Effector CD8-positive, alpha-beta T cell (primary cell): Measurements from ENCODE around the gene ACSM2B.
"Not testable (repeated sequence)": the region's sequence is repeated elsewhere in the genome, so short reads cannot be mapped to it uniquely, and the experiment has no call there.

Source experiments
- DNase-seq: peaks from one replicate; lab custom pipeline; 2025; lab: John Stamatoyannopoulos, UW
- total RNA-seq, 4 experiments: gene quantifications; one replicate each; lab custom pipeline; 2026; lab: John Stamatoyannopoulos, UW

ACSM2B gene, protein sequence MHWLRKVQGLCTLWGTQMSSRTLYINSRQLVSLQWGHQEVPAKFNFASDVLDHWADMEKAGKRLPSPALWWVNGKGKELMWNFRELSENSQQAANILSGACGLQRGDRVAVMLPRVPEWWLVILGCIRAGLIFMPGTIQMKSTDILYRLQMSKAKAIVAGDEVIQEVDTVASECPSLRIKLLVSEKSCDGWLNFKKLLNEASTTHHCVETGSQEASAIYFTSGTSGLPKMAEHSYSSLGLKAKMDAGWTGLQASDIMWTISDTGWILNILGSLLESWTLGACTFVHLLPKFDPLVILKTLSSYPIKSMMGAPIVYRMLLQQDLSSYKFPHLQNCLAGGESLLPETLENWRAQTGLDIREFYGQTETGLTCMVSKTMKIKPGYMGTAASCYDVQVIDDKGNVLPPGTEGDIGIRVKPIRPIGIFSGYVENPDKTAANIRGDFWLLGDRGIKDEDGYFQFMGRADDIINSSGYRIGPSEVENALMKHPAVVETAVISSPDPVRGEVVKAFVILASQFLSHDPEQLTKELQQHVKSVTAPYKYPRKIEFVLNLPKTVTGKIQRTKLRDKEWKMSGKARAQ
- total RNA-seq, result 0 reads per million in 4 experiments

DNA sequence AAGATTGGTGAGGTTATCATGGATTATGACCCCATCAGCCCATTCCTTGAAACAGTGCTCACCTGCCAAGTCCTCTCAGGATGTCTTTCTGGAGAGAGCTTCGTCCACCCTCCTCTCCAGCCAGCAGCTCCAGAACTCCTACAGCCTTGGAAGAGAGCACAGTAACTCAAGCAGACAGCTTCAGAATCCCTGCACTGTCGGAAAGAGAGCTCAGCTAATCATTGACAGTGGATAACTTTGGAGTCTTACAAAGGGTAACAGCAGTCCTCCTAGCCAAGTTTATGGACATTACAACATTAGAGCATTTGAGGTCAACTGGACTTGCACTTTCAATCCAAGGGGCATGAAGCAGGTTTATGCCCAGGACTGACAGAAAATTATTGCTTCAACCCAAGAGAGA lies at the start of gene ACSM2B:
Gene ACSM2B (minus strand): TSS at position 223 of the 400 bp plus-strand sequence. CDS start 11,522 bp downstream, outside the sequence.
- not testable (repeated sequence) for DNase-seq

DNA sequence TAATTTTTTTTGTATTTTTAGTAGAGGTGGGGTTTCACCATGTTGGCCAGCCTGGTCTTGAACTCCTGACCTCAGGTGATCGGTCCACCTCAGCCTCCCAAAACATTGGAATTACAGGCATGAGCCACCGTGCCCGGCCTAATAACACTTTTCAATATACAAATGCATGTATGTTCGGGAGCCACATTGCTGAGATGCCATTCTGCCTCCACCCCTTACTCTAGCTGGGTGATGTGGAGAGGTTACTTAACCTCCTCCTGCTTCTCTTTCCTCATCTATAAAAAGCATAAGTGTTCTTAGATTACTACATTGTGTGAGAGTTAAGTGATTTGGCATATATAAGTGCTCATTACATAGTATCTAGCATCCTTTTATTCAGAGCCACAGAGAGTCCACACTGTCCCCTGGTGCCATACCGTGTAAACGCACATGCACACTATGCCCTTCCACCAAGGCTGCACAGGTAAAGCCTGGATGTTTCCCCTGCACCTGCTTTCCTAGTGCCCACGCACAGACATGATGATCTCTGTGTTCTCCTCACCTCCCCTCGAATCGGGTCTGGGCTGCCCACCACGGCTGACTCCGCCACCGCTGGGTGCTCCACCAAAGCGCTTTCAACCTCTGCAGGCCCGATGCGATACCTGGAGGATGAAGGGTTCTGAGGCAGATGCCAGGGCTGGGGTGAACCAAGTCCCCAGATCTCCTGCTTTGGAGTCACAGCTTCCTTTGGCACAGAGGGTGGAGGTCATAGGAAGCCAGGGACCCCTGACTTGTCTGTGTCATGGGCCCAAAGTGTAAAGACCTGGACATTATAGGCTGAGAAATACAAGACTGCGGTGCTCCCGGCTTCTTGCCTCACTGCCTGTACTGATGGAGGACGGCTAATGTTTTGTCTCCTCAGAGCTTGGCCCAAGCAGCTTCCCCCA lies 49.0 kb upstream of the ACSM2B start:
- no peak for DNase-seq

DNA sequence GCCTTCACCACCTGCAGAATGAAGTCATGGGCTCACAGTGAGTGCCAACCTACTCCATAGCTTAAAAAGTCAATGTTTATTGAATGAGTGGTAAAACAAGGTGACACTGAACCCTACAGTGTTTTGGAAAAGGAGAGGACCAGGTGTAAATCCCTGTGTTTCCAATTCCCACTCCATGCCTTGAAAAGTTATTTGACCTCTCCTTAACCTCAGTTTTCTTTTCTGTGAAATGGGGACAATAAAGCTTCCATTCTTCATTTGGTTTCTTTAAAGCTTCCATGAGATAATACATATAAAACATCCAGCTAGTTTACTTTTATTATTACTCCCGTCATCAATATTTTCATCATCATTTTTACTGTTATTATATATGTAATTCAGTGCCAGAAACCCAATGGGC lies 48.0 kb upstream of the ACSM2B start:
- DNase-seq, result no peak

DNA sequence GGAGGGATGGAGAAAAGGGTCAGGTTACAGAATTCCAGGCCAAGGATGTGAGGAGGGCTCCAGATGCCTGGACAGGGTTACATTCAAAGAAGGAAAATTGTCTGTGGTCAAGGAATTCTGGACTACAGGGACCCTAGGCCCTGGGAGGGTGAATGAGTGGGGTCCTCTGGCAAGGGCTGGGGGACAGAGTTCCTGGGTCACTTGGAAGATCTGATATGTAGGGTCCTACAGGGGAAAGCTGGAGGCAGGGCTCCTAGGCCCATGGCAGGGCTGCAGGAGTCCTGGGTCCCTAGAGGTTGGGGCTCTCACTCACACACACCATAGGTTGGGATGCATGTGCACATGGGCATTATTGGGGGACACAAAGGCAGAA lies 46.3 kb upstream of the ACSM2B start:
- no peak for DNase-seq

DNA sequence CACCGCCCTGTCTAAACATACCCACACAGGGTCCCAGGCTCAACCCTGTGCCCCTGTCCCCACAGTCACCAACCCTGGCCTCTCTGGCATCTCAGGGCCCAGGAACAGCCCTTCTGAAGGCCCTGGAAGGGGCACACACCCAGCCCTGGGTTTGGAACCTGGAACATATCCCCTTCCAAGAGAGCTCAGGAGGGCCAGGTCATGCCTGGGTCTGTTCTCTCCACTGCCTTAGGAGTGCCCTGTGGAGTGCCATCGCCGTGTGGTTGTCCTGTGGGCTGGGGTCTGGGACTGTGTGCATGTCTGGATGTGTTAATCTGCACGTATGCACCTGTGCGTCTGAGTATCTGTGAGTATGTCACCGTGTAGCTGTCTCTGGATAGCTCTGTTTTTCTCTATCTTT lies 45.2 kb upstream of the ACSM2B start:
- DNase-seq, result no peak

DNA sequence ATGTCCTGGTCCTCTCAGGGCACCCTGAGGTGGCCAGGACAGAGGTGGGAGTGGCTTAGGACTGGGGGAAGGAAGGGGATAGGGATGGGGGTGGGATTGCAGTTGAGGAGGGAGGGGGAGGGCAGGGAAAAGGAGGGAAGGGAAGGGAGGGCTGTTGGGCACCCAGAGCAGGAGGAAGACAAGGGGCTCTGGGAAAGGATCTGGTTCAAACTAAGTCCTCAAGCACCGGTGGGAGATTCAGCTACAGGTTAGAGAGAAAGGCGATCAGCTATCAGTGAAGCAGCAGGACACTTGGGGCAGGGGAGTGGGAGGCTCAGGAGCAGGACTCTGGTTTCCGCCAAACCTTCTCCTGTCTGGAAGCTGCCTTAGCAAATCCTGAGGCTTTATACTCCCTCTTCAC lies 44.6 kb upstream of the ACSM2B start:
- no peak for DNase-seq

DNA sequence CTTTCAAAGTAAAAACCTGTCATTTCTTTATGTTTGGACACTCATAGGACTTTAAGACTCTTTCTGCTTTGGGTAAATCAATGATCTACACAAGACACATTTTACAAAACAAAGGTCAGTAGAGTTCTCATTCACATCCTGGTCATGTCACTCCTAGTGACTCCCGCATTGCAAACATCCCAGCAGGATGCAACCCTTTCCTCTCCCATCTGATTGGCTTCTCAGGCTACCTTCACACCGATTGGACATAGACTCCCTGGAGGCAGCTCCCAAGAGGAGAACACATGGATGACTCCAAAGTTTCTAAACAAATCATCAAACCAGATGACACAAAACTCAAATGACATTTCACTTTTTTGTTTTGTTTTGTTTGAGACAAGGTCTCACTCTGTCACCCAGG lies 43.8 kb upstream of the ACSM2B start:
- DNase-seq, result no peak

DNA sequence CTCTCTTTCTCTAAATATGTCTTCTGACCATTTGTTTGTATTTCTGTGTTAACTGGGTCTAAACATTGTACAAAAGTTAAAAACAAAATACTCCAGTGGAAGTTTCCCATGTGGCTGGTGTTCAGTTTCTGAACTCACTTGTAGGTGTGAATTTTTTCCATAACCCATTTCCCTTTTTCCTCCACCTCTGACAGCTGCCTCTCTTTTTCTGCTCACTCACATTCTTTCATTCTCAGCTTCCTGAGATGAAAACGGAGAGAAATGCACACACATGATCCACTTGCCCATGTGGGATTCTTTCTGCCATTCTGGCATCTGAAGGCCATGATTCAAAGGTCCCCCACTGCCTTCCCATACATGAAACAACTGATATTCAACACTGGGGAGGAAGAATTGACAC lies 41.1 kb upstream of the ACSM2B start:
- DNase-seq, result no peak

DNA sequence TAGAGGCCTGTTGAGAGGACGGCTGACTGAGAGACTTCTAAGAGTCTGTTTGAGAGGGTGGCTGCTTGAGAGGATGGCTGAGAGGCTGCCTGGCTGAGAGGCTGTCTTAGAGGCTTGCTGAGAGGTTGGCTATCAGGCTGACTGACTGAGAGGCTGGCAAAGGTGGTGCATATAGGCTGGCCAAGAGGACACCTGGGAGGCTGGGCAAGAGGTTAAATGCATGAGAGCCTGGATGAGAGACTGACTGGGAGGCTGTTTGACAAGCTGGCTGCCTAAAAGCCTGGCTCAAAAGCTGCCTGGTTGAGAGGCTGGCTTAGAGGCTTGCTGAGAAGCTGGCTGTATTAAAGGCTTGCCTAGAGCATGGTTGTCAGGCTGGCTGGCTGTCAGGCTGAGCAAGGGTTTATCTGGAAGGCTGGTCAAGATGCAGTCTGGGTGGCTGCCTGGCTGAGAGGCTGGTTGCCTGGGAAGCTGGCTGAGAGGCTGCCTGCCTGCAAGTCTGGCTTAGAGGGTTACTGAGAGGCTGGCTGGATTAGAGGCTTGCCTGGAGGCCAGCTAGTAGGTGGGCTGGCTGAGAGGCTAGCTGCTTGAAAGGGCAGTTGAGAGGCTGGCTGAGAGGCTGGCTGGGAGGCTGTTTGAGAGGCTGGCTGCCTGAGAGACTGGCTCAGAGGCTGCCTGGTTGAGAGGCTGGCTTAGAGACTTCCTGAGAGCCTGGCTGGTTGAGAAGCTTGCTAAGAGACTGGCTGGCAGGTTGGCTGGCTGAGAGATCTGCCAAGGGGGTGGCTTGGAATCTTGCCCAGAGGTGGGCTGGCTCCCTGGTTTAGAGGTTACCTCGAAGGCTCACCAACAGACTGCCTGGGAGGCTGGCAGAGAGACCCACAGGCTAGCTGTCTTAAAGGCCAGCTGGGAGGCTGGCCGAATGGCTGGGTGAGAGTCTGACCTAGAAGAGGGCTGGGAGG lies 38.3 kb upstream of the ACSM2B start:
- no peak for DNase-seq

DNA sequence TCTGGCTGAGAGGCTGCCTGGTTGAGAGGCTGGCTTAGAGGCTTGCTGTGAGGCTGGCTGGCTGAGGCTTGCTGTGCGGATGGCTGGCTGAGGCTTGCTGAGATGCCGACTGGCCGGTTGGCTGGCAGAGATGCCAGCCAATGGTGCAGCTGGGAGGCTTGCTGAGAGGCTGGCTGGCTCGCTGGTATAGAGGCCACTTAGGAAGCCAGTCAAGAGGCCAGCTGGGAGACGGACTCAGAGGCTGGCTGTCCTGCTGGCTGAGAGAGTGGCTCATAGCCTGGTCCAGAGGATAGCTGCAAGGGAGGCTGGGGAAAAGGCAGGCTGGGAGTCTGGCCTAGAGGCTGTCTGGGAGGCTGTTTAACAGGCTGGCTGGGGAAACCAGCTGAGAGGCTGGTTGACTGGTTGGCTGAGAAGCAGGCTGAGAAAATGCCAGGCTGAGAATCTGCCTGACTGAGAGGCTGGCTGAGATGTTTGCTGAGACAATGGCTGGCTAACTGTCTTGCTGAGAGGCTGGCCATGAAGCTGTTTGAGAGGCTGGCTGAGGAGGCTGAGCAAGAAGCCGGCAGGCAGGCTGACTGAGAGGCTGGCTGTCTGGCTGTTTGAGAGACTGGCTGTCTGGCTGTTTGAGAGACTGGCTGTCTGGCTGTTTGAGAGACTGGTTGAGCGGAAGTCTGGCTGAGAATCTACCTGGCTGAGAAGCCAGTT lies 37.5 kb upstream of the ACSM2B start:
- no peak for DNase-seq

DNA sequence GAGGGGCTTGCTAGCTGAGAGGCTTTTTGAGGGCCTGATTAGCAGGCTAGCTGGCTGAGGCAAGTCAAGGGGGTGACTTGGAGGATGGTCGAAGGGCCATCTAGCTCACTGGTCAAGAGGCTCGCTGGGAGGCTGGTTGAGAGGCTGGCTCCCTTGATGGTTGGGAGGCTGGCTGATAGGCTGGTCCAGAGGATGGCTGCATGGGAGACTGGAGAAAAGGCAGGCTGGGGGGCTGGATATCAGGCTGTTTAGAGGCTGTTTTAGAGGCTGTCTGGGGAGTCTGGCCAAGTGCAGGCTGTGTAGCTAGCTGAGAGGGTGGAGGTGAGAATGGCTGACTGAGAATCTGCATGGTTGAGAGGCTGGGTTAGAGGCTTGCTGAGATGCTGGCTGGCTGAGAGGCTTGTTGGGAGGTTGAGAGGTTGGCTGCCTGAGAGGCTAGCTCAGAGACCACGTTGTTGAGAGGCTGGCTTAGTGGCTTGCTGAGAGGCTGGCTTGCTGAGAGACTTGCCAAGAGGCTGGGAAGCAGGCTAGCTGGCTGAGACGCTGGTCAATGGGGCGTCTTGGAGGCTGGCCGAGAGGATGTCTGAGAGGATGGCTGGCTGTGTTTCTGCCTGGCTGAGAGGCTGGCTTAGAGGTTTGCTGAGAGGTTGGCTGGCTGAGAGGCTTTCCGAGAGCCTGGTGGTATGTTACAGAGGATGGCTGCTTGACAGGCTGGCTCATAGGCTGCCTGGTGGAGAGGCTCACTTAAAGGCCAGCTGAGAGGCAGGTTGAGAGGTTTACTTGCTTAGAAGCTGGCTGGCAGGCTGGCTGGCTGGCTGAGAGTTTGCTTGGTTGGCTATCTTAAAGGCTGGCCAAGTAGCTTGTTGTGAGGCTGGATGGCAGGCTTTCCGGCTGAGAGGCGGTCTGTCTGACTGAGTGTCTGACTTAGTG lies 36.6 kb upstream of the ACSM2B start:
- DNase-seq, result no peak

DNA sequence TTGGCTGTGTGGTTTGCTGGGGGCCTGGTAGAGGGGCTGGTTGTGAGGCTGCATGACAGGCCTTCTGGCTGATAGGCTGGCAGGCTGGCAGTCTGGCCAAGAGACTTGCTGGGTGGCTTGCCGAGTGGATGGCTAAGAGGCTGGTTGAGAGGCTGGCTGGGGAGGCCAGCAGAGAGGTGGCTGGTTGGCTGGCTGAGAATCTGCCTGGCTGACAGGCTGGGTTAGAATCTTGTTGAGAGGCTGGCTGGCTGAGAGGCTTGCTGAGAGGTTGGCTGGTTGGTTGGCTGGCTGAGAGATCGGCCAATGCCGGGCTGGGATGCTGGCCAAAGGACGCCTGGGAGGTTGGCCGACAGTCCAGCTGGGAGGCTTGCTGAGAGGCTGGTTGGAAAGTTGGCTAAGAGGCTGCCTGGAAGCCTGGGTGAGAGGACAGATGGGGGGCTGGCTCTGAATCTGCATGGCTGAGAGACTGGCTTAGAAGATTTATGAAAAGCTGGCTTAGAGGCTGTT lies 35.9 kb upstream of the ACSM2B start:
- DNase-seq, result no peak

DNA sequence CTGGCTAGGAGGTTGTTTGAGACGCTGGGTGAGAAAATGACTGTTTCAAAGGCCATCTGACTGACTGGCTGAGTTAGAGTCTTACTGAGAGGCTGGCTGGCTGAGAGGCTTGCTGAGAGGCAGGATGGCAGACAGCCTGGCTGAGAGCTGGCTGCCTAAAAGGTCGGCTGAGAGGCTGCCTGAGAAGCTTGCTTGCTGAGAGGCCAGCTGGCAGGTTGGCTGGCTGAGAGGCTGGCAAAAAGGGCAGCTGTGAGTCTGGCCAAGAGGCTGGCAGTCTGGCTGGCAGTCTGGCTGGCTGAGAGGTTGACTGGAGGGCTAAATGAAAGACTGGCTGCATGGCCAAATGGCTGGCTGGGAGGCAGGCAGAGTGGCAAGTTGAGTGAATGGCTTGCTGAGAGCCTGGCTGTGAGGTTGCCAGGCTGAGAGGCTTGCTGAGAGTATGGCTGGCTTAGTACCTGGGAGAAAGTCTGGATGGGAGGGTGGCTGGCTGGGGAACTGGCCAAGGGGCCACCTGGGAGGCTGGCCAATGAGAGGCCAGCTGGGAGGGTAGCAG lies 35.3 kb upstream of the ACSM2B start:
- DNase-seq, result no peak

DNA sequence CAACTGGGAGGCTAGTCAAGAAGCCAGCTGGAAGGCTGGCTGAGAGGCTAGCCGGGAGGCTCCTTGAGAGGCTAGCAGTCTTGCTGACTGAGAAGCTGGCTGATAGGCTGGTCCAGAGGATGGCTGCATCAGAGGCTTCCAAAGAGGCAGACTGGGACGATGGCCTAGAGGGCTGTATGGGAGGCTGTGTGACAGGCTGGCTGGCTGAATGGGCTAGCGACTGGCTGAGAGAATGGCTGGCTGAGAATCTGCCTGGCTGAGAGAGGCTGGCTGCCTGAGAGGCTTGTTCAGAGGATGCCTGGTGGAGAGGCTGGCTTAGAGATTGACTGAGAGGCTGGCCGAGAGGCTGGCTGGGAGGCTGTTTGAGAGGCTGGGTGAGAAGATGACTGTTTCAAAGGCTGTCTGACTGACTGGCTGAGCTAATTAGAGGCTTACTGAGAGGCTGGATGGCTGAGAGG lies 34.8 kb upstream of the ACSM2B start:
- DNase-seq, result no peak

DNA sequence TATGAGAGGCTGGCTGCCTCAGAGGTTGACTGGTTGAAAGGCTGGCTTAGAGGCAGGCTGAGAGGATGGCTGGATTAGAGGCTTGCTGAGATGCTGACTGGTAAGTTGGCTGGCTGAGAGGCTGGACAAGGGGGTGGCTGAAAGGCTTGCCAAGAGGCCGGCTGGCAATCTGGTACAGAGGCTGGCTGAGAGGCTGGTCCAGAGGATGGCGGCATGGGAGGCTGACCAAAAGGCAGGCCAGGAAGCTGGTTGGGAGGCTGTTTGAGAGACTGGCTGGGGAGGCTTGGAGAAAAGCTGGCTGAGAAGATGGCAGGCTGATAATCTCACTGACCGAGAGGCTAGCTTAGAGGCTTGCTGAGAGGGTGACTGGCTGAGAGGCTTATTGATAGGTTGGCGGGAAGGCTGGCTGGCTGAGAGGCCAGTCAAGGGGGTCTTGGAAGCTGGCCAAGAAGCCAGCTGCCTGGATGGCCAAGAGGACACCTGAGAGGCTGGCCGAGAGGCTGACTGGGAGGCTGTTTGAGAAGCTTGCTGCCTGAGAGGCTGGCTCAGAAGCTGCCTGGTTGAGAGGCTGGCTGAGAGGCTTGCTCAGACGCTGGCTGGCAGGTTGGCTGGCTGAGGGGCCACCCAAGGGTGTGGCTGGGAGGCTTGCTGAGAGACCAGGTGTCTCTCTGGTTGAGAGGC lies 34.2 kb upstream of the ACSM2B start:
- DNase-seq, result no peak

DNA sequence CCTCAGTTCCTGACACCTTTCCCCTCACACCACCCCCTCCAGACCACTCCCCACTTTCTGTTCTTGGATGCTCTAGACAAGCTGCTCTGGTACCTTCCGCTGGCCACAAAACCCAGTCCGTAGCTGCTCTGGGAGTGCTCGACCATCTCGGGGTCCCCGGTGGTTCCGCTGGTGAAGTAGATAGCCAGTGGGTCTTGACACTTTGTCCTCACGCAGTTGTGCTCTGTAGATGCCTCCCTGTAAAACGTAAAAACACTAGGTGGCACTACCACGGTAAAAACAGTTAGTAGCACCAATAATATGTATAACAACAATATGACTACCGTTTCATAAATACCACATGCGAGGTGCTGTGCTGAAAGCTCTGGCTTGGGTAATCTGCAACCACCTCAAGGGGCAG lies 26.0 kb upstream of the ACSM2B start:
- not testable (repeated sequence) for DNase-seq

DNA sequence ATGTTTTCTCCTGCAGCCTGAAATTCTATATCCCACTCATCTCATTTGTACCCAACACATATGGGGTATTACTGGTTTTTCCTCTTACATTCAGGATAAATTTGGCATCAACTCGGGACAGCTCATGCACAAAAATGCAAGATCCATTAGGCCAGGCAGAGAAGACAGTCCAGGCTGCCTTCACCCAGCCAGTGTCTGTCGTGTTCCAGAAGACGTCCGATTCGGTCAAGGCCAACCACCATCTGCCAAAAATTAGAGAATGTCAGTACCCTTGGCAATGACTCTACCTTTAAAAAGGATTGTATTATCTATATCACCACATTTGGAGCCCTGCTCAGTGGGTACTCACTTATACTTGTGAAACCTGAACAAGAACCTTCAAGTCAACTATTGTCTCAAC lies 23.3 kb upstream of the ACSM2B start:
- DNase-seq, result not testable (repeated sequence)

DNA sequence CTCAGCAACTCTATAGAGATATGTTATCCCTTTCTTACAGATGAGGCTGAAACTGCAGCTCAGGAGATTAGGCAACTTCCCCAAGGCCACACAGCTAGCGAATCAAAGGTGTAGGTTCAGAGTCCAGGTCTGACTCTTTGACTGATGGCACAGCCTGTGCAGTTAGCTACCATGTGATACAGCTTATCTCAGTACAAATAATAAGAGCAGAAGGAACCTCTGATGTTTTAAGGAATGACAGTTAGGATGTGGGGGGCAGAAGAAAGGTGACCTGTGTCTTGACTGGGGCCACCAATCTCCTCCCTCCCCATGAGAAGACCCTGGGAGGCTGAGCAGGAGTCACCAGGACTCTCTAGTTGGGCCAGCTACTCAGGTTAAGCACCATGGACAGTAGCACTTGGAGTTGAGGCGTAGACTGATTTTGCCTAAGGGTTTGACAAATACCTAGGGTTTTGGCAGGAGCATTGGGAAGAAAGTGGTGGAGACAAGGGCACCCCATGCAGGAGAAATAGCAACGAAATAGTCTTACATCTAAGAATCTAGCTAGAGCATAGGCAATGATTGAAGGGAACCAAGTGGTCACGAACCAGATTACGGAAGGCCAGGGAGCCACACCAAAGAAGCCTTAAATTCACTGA lies 22.8 kb upstream of the ACSM2B start:
- no peak for DNase-seq
